HepG2 (cell line): ENCODE measurements around the gene ICAM2. TPM values are rescaled to one million over a fixed set of nuclear protein-coding genes. Genes with fewer than 3 reads are reported as not detected.

ENCODE experiments used
- ARID5B ChIP-seq: IDR thresholded peaks from 2 replicates; pipeline ENCODE4 v1.4.0; 2020; ENCODE audit warnings: mild to moderate bottlenecking, missing genetic modification reagents
- DMTF1 ChIP-seq: sonication (generic); formaldehyde crosslinking; IDR thresholded peaks from 2 replicates; pipeline ENCODE4 v1.4.0; 2020; ENCODE audit warnings: mild to moderate bottlenecking, missing genetic modification reagents
- ELF3 ChIP-seq: IDR thresholded peaks from 2 replicates; pipeline ENCODE4 v1.6.1; 2016; ENCODE audit warnings: missing genetic modification reagents, missing compliant biosample characterization
- MED8 ChIP-seq: sonication (generic); formaldehyde crosslinking; IDR thresholded peaks from 2 replicates; pipeline ENCODE4 v1.8.1; 2023; ENCODE audit warnings: mild to moderate bottlenecking, missing genetic modification reagents; ENCODE audit not compliant: insufficient replicate concordance
- NFKBIZ ChIP-seq: IDR thresholded peaks from 2 replicates; pipeline ENCODE4 v1.6.1; 2018; ENCODE audit warnings: missing genetic modification reagents, missing compliant biosample characterization
- PLSCR1 ChIP-seq: sonication (generic); formaldehyde crosslinking; IDR thresholded peaks from 2 replicates; pipeline ENCODE4 v1.5.0; 2020; ENCODE audit warnings: missing genetic modification reagents, mild to moderate bottlenecking, borderline replicate concordance
- RAD21 ChIP-seq: fragments of 450-650 bp; formaldehyde crosslinking; IDR thresholded peaks from 2 replicates; pipeline ENCODE4 v1.5.0; 2020; ENCODE audit warnings: mild to moderate bottlenecking
- SALL1 ChIP-seq: sonication (generic); formaldehyde crosslinking; IDR thresholded peaks from 2 replicates; pipeline ENCODE4 v1.8.0; 2022; ENCODE audit warnings: mild to moderate bottlenecking, missing genetic modification reagents
- SMC3 ChIP-seq: IDR thresholded peaks from 2 replicates; pipeline ENCODE4 v1.6.1; 2011; ENCODE audit warnings: low read length, improper control_type of control experiment
- TBL1XR1 ChIP-seq: fragments of 150-350 bp; IDR thresholded peaks from 2 replicates; pipeline ENCODE4 v1.6.1; 2014; ENCODE audit warnings: borderline replicate concordance, low read length; ENCODE audit not compliant: partially characterized antibody
- THRA ChIP-seq: sonication (generic); formaldehyde crosslinking; IDR thresholded peaks from 2 replicates; pipeline ENCODE4 v1.4.0; 2020; ENCODE audit warnings: missing genetic modification reagents, borderline replicate concordance
- YEATS4 ChIP-seq: sonication (generic); formaldehyde crosslinking; IDR thresholded peaks from 2 replicates; pipeline ENCODE4 v1.4.0; 2020; ENCODE audit warnings: missing genetic modification reagents, borderline replicate concordance
- ZBTB38 ChIP-seq: sonication (generic); formaldehyde crosslinking; IDR thresholded peaks from 2 replicates; pipeline ENCODE4 v1.5.1; 2020; ENCODE audit warnings: mild to moderate bottlenecking, missing genetic modification reagents
- ZMYM4 ChIP-seq: sonication (generic); formaldehyde crosslinking; IDR thresholded peaks from 2 replicates; pipeline ENCODE4 v1.8.1; 2023; ENCODE audit warnings: mild to moderate bottlenecking, missing genetic modification reagents
- ZNF224 ChIP-seq: sonication (generic); formaldehyde crosslinking; IDR thresholded peaks from 2 replicates; pipeline ENCODE4 v1.5.0; 2020; ENCODE audit warnings: mild to moderate bottlenecking, missing genetic modification reagents
- ZNF274 ChIP-seq: sonication (generic); formaldehyde crosslinking; IDR thresholded peaks from 2 replicates; pipeline ENCODE4 v1.5.1; 2020; ENCODE audit warnings: mild to moderate bottlenecking, missing genetic modification reagents
- ZNF513 ChIP-seq: sonication (generic); formaldehyde crosslinking; conservative IDR thresholded peaks from 2 replicates; pipeline ENCODE4 v1.5.0; 2020; ENCODE audit warnings: missing genetic modification reagents
- ZNF547 ChIP-seq: sonication (generic); formaldehyde crosslinking; IDR thresholded peaks from 2 replicates; pipeline ENCODE4 v1.5.1; 2020; ENCODE audit warnings: mild to moderate bottlenecking, missing genetic modification reagents
- ZNF570 ChIP-seq: sonication (generic); formaldehyde crosslinking; IDR thresholded peaks from 2 replicates; pipeline ENCODE4 v1.4.0; 2020; ENCODE audit warnings: mild to moderate bottlenecking, missing genetic modification reagents, borderline replicate concordance
- ZNF850 ChIP-seq: sonication (generic); formaldehyde crosslinking; conservative IDR thresholded peaks from 2 replicates; pipeline ENCODE4 v1.9.0; 2021; ENCODE audit warnings: mild to moderate bottlenecking, missing genetic modification reagents
- ZNF879 ChIP-seq: sonication (generic); formaldehyde crosslinking; IDR thresholded peaks from 2 replicates; pipeline ENCODE4 v1.8.1; 2023; ENCODE audit warnings: missing genetic modification reagents
- polyA plus RNA-seq, 8 experiments: library from polyadenylated mRNA; depleted of rRNA in 3 of 8; stranded (reverse) in 7 of 8; unstranded in 1 of 8; fragments of >200 nt; fragmentation: Illumina TruSeq in 4 of 8; extraction: Trizol in 4 of 8; gene quantifications; 2 replicates each; pipeline versions ENCODE4 v1.2.1 to v1.2.3, GENCODE V29; 2011 to 2016; ENCODE audit warnings: low read depth in 4 of 8, missing spikeins in 1 of 8, mixed read lengths in 1 of 8; ENCODE audit not compliant: insufficient read depth in 1 of 8
- total RNA-seq, 5 experiments: library from RNA; depleted of rRNA; stranded (reverse); fragments of >200 nt; fragmentation: Illumina TruSeq; extraction: Trizol; gene quantifications; 2 replicates each; pipeline ENCODE4 v1.2.3, GENCODE V29; 2016; ENCODE audit warnings: low read depth in 1 of 5

Gene ICAM2
- total and polyA plus RNA-seq, 2 of the 13 experiments (the other 11 are each of a cell fraction or from before 2014, with no cell fraction given): 10.9 to 20.8 TPM

- no peak for TF ChIP-seq ZNF547 (CRISPR knock-in tag)
- TF ChIP-seq ZNF274 (CRISPR knock-in tag): no peak
- no peak for TF ChIP-seq ZNF850 (CRISPR knock-in tag)
- TF ChIP-seq DMTF1 (CRISPR knock-in tag): no peak
- no peak for TF ChIP-seq ZNF513 (CRISPR knock-in tag)
- TF ChIP-seq ZNF879: no peak
- no peak for TF ChIP-seq ZNF224 (CRISPR knock-in tag)
- TF ChIP-seq MED8 (CRISPR knock-in tag): no peak
- TF ChIP-seq SMC3: peak; percentile 83
- TF ChIP-seq THRA (CRISPR knock-in tag): 0 out of 2 replicates have a peak, but pooled peaks have one; percentile 32
- no peak for TF ChIP-seq NFKBIZ (CRISPR knock-in tag)
- TF ChIP-seq SALL1 (CRISPR knock-in tag): no peak
- TF ChIP-seq RAD21 (CRISPR knock-in tag): peak; percentile 55; the same call in 1 of the 2 replicates
- TF ChIP-seq ELF3 (CRISPR knock-in tag): 0 out of 2 replicates have a peak, but pooled peaks have one; percentile 21
- no peak for TF ChIP-seq ZBTB38 (CRISPR knock-in tag)
- TF ChIP-seq PLSCR1 (CRISPR knock-in tag): no peak
- TF ChIP-seq ZMYM4 (CRISPR knock-in tag): no peak
- TF ChIP-seq ZNF570: no peak
- TF ChIP-seq ARID5B: peak; percentile 24; the same call in 1 of the 2 replicates
- TF ChIP-seq TBL1XR1: no peak
- TF ChIP-seq YEATS4 (CRISPR knock-in tag): no peak
Measured at GRCh38 chr17:64028874-64029464, 8.5 kb upstream of the ICAM2 start (continued).
